ENCODE data around the gene EXTL1. TPM values are rescaled to one million over a fixed set of nuclear protein-coding genes. Genes with fewer than 3 reads are reported as not detected.

EXTL1 gene
- total RNA-seq, 1 experiment from 2014 or later: 1.0 TPM

- Histone ChIP-seq H3K4me1 (ENCODE audit: insufficient read depth, low read length) (no peaks in the 10 kb centered on the region), H3K27me3 (ENCODE audit: insufficient read depth, low read length) (peaks cover 26% of the 10 kb centered on the region)
- WGBS (ENCODE audit: extremely low coverage, insufficient read length, low lambda C conversion rate): no CpG with 5 or more reads among the region's 7 CpGs
Measured at GRCh38 chr1:26041401-26041800, 19.8 kb downstream of the EXTL1 start.

More at GRCh38 chr1:26041401-26041800, 19.8 kb downstream of the EXTL1 start:
- H2BK5ac ChIP-seq (ENCODE audit: insufficient read length, low read length): no peak overlapping the region
- no peak overlapping the region for H4K5ac ChIP-seq (ENCODE audit: insufficient read length, low read depth, low read length)
- no peak overlapping the region for H3K56ac ChIP-seq (ENCODE audit: insufficient read length, low read depth, low read length)
- H3K23ac ChIP-seq (ENCODE audit: insufficient read length, low read depth, low read length): no peak overlapping the region
- H2AK5ac ChIP-seq (ENCODE audit: insufficient read length, low read length): no peak overlapping the region
- H3K4ac ChIP-seq (ENCODE audit: low read depth, low read length): no peak overlapping the region
- H3T11ph ChIP-seq (ENCODE audit: low read length): no peak overlapping the region
- H4K8ac ChIP-seq (replicated peaks; ENCODE audit: insufficient read length, low read depth, low read length): no peak overlapping the region
- Mint-ChIP-seq H3K27me3 (ENCODE audit: low read depth) (peaks cover 94% of the 10 kb centered on the region), H3K4me1 (peaks cover 3 to 5% of the 10 kb centered on the region in 2 experiments; a peak in 3 of 4 replicates), H3K4me3 (no peak overlapping the region), H3K9me3 (no peaks in the 10 kb centered on the region), H3K36me3 (ENCODE audit: insufficient read depth in 1 of 3, low read depth in 3 of 3) (no peaks in the 10 kb centered on the region), H3K27ac (no peak overlapping the region)
- DNase-seq: no peak
- no peak overlapping the region for H2BK12ac ChIP-seq (ENCODE audit: insufficient read length, low read depth, low read length)
- no peak overlapping the region for H3K27ac ChIP-seq (ENCODE audit: insufficient read length, low read depth, low read length)
- H3K79me1 ChIP-seq (ENCODE audit: insufficient read depth, low read depth, low read length, poor library complexity, severe bottlenecking): no peaks in the 10 kb centered on the region
- TF ChIP-seq, protein P1, sequence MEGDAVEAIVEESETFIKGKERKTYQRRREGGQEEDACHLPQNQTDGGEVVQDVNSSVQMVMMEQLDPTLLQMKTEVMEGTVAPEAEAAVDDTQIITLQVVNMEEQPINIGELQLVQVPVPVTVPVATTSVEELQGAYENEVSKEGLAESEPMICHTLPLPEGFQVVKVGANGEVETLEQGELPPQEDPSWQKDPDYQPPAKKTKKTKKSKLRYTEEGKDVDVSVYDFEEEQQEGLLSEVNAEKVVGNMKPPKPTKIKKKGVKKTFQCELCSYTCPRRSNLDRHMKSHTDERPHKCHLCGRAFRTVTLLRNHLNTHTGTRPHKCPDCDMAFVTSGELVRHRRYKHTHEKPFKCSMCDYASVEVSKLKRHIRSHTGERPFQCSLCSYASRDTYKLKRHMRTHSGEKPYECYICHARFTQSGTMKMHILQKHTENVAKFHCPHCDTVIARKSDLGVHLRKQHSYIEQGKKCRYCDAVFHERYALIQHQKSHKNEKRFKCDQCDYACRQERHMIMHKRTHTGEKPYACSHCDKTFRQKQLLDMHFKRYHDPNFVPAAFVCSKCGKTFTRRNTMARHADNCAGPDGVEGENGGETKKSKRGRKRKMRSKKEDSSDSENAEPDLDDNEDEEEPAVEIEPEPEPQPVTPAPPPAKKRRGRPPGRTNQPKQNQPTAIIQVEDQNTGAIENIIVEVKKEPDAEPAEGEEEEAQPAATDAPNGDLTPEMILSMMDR (conservative IDR thresholded peaks at IDR 0.05): no peak
- H3K9me3 ChIP-seq (ENCODE audit: control insufficient read depth, low read depth, low read length): no peaks in the 10 kb centered on the region
- H3K14ac ChIP-seq (ENCODE audit: insufficient read depth, low read length): no peak overlapping the region; the same call in 1 of the 2 replicates
- peaks cover 4% of the 10 kb centered on the region for H4K20me1 ChIP-seq (ENCODE audit: control insufficient read depth, insufficient read depth, insufficient read length)
- no peak overlapping the region for H3K9ac ChIP-seq (ENCODE audit: extremely low read depth, insufficient read length, low read length)
- H2BK20ac ChIP-seq (ENCODE audit: low read depth, low read length, poor library complexity, severe bottlenecking): no peak overlapping the region
- no peak overlapping the region for H2AFZ ChIP-seq (ENCODE audit: low read length)
- H3K4me2 ChIP-seq (ENCODE audit: insufficient read depth, insufficient read length, low read length): no peak overlapping the region
- H3K18ac ChIP-seq (ENCODE audit: insufficient read length, low read depth, low read length): no peak overlapping the region
- no peaks in the 10 kb centered on the region for H3K79me2 ChIP-seq (ENCODE audit: insufficient read depth, low read length)
- no peak overlapping the region for H2BK15ac ChIP-seq (ENCODE audit: low read depth, low read length)
- no peak overlapping the region for H4K91ac ChIP-seq (ENCODE audit: insufficient read length, low read depth, low read length)
- no peak overlapping the region for H2BK120ac ChIP-seq (ENCODE audit: low read depth, low read length, poor library complexity, severe bottlenecking)
- H3K23me2 ChIP-seq (ENCODE audit: insufficient read length, low read depth, low read length, poor library complexity, severe bottlenecking): peaks cover 9% of the 10 kb centered on the region

All from H9 (cell line).